Calu3 (cell line): ENCODE measurements around the gene ERMAP. TPM values are rescaled to one million over a fixed set of nuclear protein-coding genes. Genes with fewer than 3 reads are reported as not detected.

Source experiments
- Bru-seq: library from RNA; stranded (reverse); fragments of 400-500 nt; gene quantifications from one replicate; lab custom pipeline; 2021; lab: Mats Ljungman, UMichigan
- BruChase-seq, 2 experiments: library from RNA; stranded (reverse); fragments of 400-500 nt; gene quantifications; one replicate each; lab custom pipeline; 2021; lab: Mats Ljungman, UMichigan
- BruUV-seq: library from RNA; stranded (reverse); fragments of 400-500 nt; replicated peaks from 2 replicates; lab custom pipeline; 2021; lab: Mats Ljungman, UMichigan
- CTCF ChIA-PET: fragments of 300-600 bp; sonication (Branson Sonifier 250); formaldehyde crosslinking; loops from one replicate; lab custom pipeline; 2022; ENCODE audit warnings: antibody characterized with exemption; lab: Charles Lee
- DNase-seq: peaks from one replicate; pipeline ENCODE4 v3.0.0; 2022
- H3K27ac Mint-ChIP-seq: one replicate; pipeline ENCODE4 v1.8.0; 2022; ENCODE audit warnings: mixed read lengths; ENCODE audit not compliant: unreplicated experiment
- H3K27me3 Mint-ChIP-seq: one replicate; pipeline ENCODE4 v1.8.0; 2022; ENCODE audit warnings: mixed read lengths; ENCODE audit not compliant: unreplicated experiment
- H3K36me3 Mint-ChIP-seq: one replicate; pipeline ENCODE4 v1.8.0; 2022; ENCODE audit warnings: mild to moderate bottlenecking, moderate library complexity, mixed read lengths; ENCODE audit not compliant: insufficient read depth, unreplicated experiment
- H3K4me1 Mint-ChIP-seq: one replicate; pipeline ENCODE4 v1.8.0; 2022; ENCODE audit warnings: mild to moderate bottlenecking, low read depth, mixed read lengths; ENCODE audit not compliant: unreplicated experiment
- H3K4me3 Mint-ChIP-seq: one replicate; pipeline ENCODE4 v1.8.0; 2022; ENCODE audit warnings: mild to moderate bottlenecking, low read depth, moderate library complexity, mixed read lengths; ENCODE audit not compliant: unreplicated experiment
- H3K9me3 Mint-ChIP-seq: one replicate; pipeline ENCODE4 v1.8.0; 2022; ENCODE audit warnings: low read depth, mixed read lengths; ENCODE audit not compliant: unreplicated experiment
- CTCF ChIP-seq: fragments of 200-600 bp; IDR thresholded peaks from one replicate; pipeline ENCODE4 v1.8.0; 2022; ENCODE audit warnings: antibody characterized with exemption; ENCODE audit not compliant: unreplicated experiment
- intact Hi-C: fragments of 100-400 bp; cut with micrococcal nuclease; formaldehyde crosslinking; loops from one replicate; pipeline ENCODE4 v1.10.0; 2022; ENCODE audit not compliant: unreplicated experiment
- long read RNA-seq: library from polyadenylated mRNA; stranded (forward); transcript quantifications from one replicate; pipeline ENCODE4 v2.0.0, GENCODE V29; 2022
- total RNA-seq: library from RNA; stranded (reverse); gene quantifications from 2 replicates; pipeline ENCODE4 v1.2.3, GENCODE V29; 2022

ERMAP gene
- 8.0 and 9.3 TPM in 2 replicates for total RNA-seq
- Bru-seq, nascent RNA, result percentile 71 among the genes with signal in this experiment
- percentile 66 among the genes with signal in this experiment for BruChase-seq, experiment 1, labeled RNA remaining after a 6-hour chase
- percentile 70 among the genes with signal in this experiment for BruChase-seq, experiment 2, labeled RNA remaining after a 2-hour chase
- long read RNA-seq, partial matches to known transcripts, result 0 of 6 reads
- long read RNA-seq, other reads (novel, unspliced or antisense), result 6 of 6 reads

GRCh38 chr1:42816585-42817439 lies at the start of gene ERMAP, which contains the start of gene SVBP:
Gene ERMAP, plus strand, starts transcription at chr1:42817122. Its CDS starts 13,327 bp downstream, at chr1:42830449.
Gene SVBP, minus strand, starts transcription at chr1:42817397. Its CDS starts 853 bp downstream, at chr1:42816544.
- Mint-ChIP-seq H3K27me3 (no peaks in the 10 kb centered on the region), H3K4me1 (peaks cover 11% of the 10 kb centered on the region), H3K36me3 (peaks cover 14% of the 10 kb centered on the region), H3K4me3 (peak within 1 kb of the TSS; percentile 84), H3K27ac (peak within 1 kb of the TSS; percentile 14), H3K9me3 (no peaks in the 10 kb centered on the region)
- CTCF ChIA-PET, result interaction anchor here (1.0 to 1.6 kb wide), 5 partner anchors 9 to 257 kb away, joined by 3 to 7 read pairs (median 3); partner anchors contain the start of genes C1orf50, P3H1 and ZNF691
- no TSS peak for BruUV-seq
- intact Hi-C loops, result no loop called here
- no peak for TF ChIP-seq CTCF
- peak; percentile 94 for DNase-seq

GRCh38 chr1:42767510-42768000 lies 49.4 kb upstream of the ERMAP start:
- intact Hi-C loops, result no loop called here
- Mint-ChIP-seq H3K27ac (peak overlapping the region; percentile 58), H3K9me3 (no peaks in the 10 kb centered on the region), H3K4me1 (peaks cover 9% of the 10 kb centered on the region), H3K4me3 (no peak overlapping the region), H3K27me3 (no peaks in the 10 kb centered on the region), H3K36me3 (peaks cover 6% of the 10 kb centered on the region)
- BruUV-seq, result no TSS peak
- no peak for TF ChIP-seq CTCF
- CTCF ChIA-PET, result interaction anchor here (0.6 to 1.6 kb wide), 5 partner anchors 13 to 306 kb away, joined by 3 to 5 read pairs (median 4); partner anchors contain the start of genes ERMAP and YBX1
- DNase-seq, result no peak

- TF ChIP-seq CTCF, result no peak
Observed at GRCh38 chr1:42768172-42768571, 48.8 kb upstream of the ERMAP start.

GRCh38 chr1:42769811-42770210 lies 47.1 kb upstream of the ERMAP start:
- DNase-seq, result no peak
- no TSS peak for BruUV-seq
- Mint-ChIP-seq H3K36me3 (peaks cover 6% of the 10 kb centered on the region), H3K27me3 (no peaks in the 10 kb centered on the region), H3K27ac (no peak overlapping the region), H3K4me1 (peaks cover 9% of the 10 kb centered on the region), H3K4me3 (no peak overlapping the region), H3K9me3 (no peaks in the 10 kb centered on the region)
- TF ChIP-seq CTCF, result no peak
- intact Hi-C loops, result no loop called here
- CTCF ChIA-PET, result no interaction called here

More at GRCh38 chr1:42768172-42768571, 48.8 kb upstream of the ERMAP start:
- H3K27ac Mint-ChIP-seq, result no peak overlapping the region
- H3K4me3 Mint-ChIP-seq, result no peak overlapping the region
- CTCF ChIA-PET, result interaction anchor here (0.6 kb wide), 1 partner anchor 12 kb away, joined by 4 read pairs; no protein-coding TSS in a partner anchor
- no TSS peak for BruUV-seq
- H3K4me1 Mint-ChIP-seq, result peaks cover 9% of the 10 kb centered on the region
- no peaks in the 10 kb centered on the region for H3K27me3 Mint-ChIP-seq
- intact Hi-C loops, result no loop called here
- H3K9me3 Mint-ChIP-seq, result no peaks in the 10 kb centered on the region
- peaks cover 6% of the 10 kb centered on the region for H3K36me3 Mint-ChIP-seq
- no peak for DNase-seq
